Activated CD8-positive, alpha-beta memory T cell treated with anti-CD3 and anti-CD28 coated beads for 1 hour (primary cell): ENCODE measurements around the gene NUB1.

Experiments used
- DNase-seq, 2 donors: peaks; one replicate each; pipeline ENCODE4 v3.0.0-alpha.2; 2020; ENCODE audit warnings: low read depth in 1 of 2; ENCODE audit errors: extremely low read depth in 1 of 2

Gene NUB1

GRCh38 chr7:151388007-151388297, 46.3 kb downstream of the NUB1 start:
- no peak for DNase-seq

- no peak for DNase-seq
Observed at GRCh38 chr7:151388430-151388829, 46.8 kb downstream of the NUB1 start.

- no peak for DNase-seq
Observed at GRCh38 chr7:151389096-151389767, 47.6 kb downstream of the NUB1 start.

- no peak for DNase-seq
Observed at GRCh38 chr7:151389768-151390597, 48.4 kb downstream of the NUB1 start.

GRCh38 chr7:151390598-151391357, 49.2 kb downstream of the NUB1 start:
- DNase-seq: no peak

- no peak for DNase-seq
Observed at GRCh38 chr7:151391358-151391730, 49.7 kb downstream of the NUB1 start.

GRCh38 chr7:151392002-151392401, 50.4 kb downstream of the NUB1 start:
- no peak for DNase-seq

- no peak for DNase-seq
Observed at GRCh38 chr7:151392426-151392825, 50.8 kb downstream of the NUB1 start.

GRCh38 chr7:151393031-151393977, 51.7 kb downstream of the NUB1 start:
- no peak for DNase-seq

- DNase-seq: no peak
Observed at GRCh38 chr7:151394076-151395035, 52.7 kb downstream of the NUB1 start.

GRCh38 chr7:151395036-151395367, 53.4 kb downstream of the NUB1 start:
- no peak for DNase-seq

- no peak for DNase-seq
Observed at GRCh38 chr7:151396328-151396970, 54.8 kb downstream of the NUB1 start.

- no peak for DNase-seq
Observed at GRCh38 chr7:151397026-151397425, 55.4 kb downstream of the NUB1 start.

- no peak for DNase-seq
Observed at GRCh38 chr7:151398446-151399304, 57.1 kb downstream of the NUB1 start.

- no peak for DNase-seq
Observed at GRCh38 chr7:151399305-151399601, 57.6 kb downstream of the NUB1 start.

- DNase-seq: no peak
Observed at GRCh38 chr7:151399906-151400305, 58.3 kb downstream of the NUB1 start.

- no peak for DNase-seq
Observed at GRCh38 chr7:151400626-151401315, 59.2 kb downstream of the NUB1 start.
